Measurements from ENCODE around the gene PRPH2. TPM values are rescaled to one million over a fixed set of nuclear protein-coding genes. Genes with fewer than 3 reads are reported as not detected.

PRPH2 gene
- total and polyA plus RNA-seq, 2 donors (not counting 3 experiments of a cell fraction or from before 2014, with no cell fraction given): 0.40 to 0.46 TPM

DNA sequence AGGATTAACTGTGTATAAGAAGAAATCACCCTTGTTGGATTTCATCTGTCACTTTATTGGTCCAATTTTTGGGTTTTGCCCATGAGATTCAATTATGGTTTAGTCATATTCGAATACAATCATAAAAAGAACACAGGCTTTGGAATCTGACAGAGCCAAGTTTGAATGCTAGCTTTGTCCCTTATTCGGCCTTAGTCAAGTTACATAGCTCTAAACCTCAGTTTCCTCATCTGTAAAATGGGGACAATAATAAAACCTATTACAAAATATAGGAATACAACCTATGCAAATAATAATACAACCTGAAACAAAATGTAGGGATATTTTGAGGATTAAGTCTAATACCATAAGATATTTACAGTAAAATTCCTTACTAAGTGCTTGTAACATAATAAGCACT lies 57.7 kb downstream of the PRPH2 start:
- ChIA-PET POLR2A (no interaction called here), CTCF (interaction anchor here (1.3 to 3.8 kb wide), 2 partner anchors 11 to 61 kb away, joined by 3 to 94 read pairs; no protein-coding TSS in a partner anchor)
- H3K9me3 ChIP-seq (replicated peaks; ENCODE audit: control insufficient read depth, insufficient read depth, low read length): no peaks in the 10 kb centered on the region
- H4K20me1 ChIP-seq (replicated peaks; ENCODE audit: control insufficient read depth, extremely low read depth, insufficient read depth, low read length): no peaks in the 10 kb centered on the region
- DNase-seq (ENCODE audit: low read depth, low spot score) (no peak), FAIRE-seq (no peak)
- H3K79me2 ChIP-seq (ENCODE audit: control insufficient read depth, insufficient read depth, low read length): no peaks in the 10 kb centered on the region
- H2AFZ ChIP-seq (ENCODE audit: low read depth, low read length): no peak overlapping the region
- intact Hi-C loops (cut with micrococcal nuclease): no loop called here
- H3K4me1 ChIP-seq (ENCODE audit: control insufficient read depth, extremely low read depth, insufficient read depth, low read length): no peaks in the 10 kb centered on the region
- H3K9ac ChIP-seq (replicated peaks; ENCODE audit: extremely low read depth, insufficient read depth, low read length): no peak overlapping the region
- H3K27ac ChIP-seq (ENCODE audit: insufficient read depth, low read depth, low read length): no peak overlapping the region
- BruUV-seq (replicated peaks): no TSS peak
- TF ChIP-seq POLR2A (IDR thresholded peaks at IDR 0.05; ENCODE audit: low read depth, low read length): no peak
- TF ChIP-seq JUN (IDR thresholded peaks at IDR 0.05; ENCODE audit: borderline replicate concordance, insufficient read depth, insufficient read length, low read depth): no peak
- no peak overlapping the region for H3K4me2 ChIP-seq (ENCODE audit: insufficient read depth, low read length)
- peaks cover 20 to 25% of the 10 kb centered on the region in 2 experiments for H3K36me3 ChIP-seq (ENCODE audit: control insufficient read depth in 2 of 2, extremely low read depth in 1 of 2, insufficient read depth in 2 of 2, low read length in 2 of 2)
- H3K9me1 ChIP-seq (replicated peaks; ENCODE audit: control insufficient read depth, extremely low read depth, insufficient read depth, low read length): no peaks in the 10 kb centered on the region
- dilution Hi-C loops (cut with MboI; ENCODE audit: extremely low pct_ligation_motif_present, low sequenced_read_pairs): no loop called here
- no peak overlapping the region for H3K4me3 ChIP-seq (replicated peaks in 1 of 3; ENCODE audit: insufficient read depth in 1 of 3, low read depth in 1 of 3, low read length in 3 of 3)
- H3K27me3 ChIP-seq (ENCODE audit: control insufficient read depth in 2 of 2, insufficient read depth in 2 of 2, low read length in 2 of 2): no peaks in the 10 kb centered on the region

DNA sequence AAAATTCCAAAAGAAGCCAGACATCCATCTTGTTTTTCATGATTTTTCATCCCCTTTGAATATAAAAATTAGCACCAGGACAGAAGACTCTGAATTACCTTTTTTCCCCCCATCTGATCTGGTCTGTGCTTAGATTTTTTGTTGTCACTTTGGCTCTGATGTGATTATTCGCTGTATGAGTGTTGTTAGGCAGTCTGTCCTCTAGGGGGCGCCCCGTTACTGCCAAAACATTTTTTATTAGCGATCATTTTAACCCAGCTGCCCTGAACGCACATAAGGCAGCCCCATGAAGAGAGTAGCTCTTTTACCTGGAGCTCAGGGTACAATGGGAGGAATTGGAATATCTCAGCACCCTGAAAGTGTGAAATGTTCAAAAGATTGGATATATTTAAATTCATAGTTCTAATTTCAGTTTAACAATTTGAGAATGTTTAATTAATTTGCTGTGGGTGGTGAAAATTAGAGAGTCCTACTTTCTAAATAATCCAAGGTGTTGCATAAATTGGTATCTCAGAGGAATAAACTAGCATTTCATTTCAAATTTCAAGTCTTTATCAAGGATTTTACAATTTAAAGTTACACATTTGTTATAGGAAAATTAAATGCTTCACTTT lies 60.8 kb downstream of the PRPH2 start:
- H3K4me1 ChIP-seq (ENCODE audit: control insufficient read depth, extremely low read depth, insufficient read depth, low read length): no peaks in the 10 kb centered on the region
- H3K79me2 ChIP-seq (ENCODE audit: control insufficient read depth, insufficient read depth, low read length): no peaks in the 10 kb centered on the region
- no peak for TF ChIP-seq MAX (IDR thresholded peaks at IDR 0.05; ENCODE audit: insufficient read depth, insufficient read length)
- peak; percentile 71 to 75 for TF ChIP-seq CTCF (IDR thresholded peaks at IDR 0.05; ENCODE audit: extremely low read depth in 1 of 2, insufficient read depth in 1 of 2, low read depth in 1 of 2, low read length in 2 of 2)
- no peak overlapping the region for H3K9ac ChIP-seq (replicated peaks; ENCODE audit: extremely low read depth, insufficient read depth, low read length)
- H3K4me3 ChIP-seq (replicated peaks in 1 of 3; ENCODE audit: insufficient read depth in 1 of 3, low read depth in 1 of 3, low read length in 3 of 3): no peak overlapping the region
- ChIA-PET CTCF (interaction anchor here (0.6 to 3.8 kb wide), 39 partner anchors 8 to 268 kb away, joined by 3 to 94 read pairs (median 4); partner anchors contain the start of genes BICRAL, CNPY3, RPL7L1 and TBCC), POLR2A (interaction anchor here (1.0 kb wide), 1 partner anchor 218 kb away, joined by 3 read pairs; no protein-coding TSS in a partner anchor)
- dilution Hi-C loops (cut with MboI; ENCODE audit: extremely low pct_ligation_motif_present, low sequenced_read_pairs) (no loop called here), intact Hi-C loops (cut with micrococcal nuclease) (loop anchor here (1.0 kb wide), 4 partner anchors 65 to 482 kb away; no protein-coding TSS in a partner anchor)
- no peaks in the 10 kb centered on the region for H4K20me1 ChIP-seq (replicated peaks; ENCODE audit: control insufficient read depth, extremely low read depth, insufficient read depth, low read length)
- peaks cover 19 to 31% of the 10 kb centered on the region in 2 experiments for H3K36me3 ChIP-seq (ENCODE audit: control insufficient read depth in 2 of 2, extremely low read depth in 1 of 2, insufficient read depth in 2 of 2, low read length in 2 of 2)
- no peak overlapping the region for H2AFZ ChIP-seq (ENCODE audit: low read depth, low read length)
- H3K27ac ChIP-seq (ENCODE audit: insufficient read depth, low read depth, low read length): no peak overlapping the region
- BruUV-seq (replicated peaks): no TSS peak
- FAIRE-seq (peak; percentile 24), DNase-seq (ENCODE audit: low read depth, low spot score) (peak; percentile 73)
- no peaks in the 10 kb centered on the region for H3K27me3 ChIP-seq (ENCODE audit: control insufficient read depth in 2 of 2, insufficient read depth in 2 of 2, low read length in 2 of 2)
- H3K4me2 ChIP-seq (ENCODE audit: insufficient read depth, low read length): no peak overlapping the region
- no peaks in the 10 kb centered on the region for H3K9me3 ChIP-seq (replicated peaks; ENCODE audit: control insufficient read depth, insufficient read depth, low read length)
- no peaks in the 10 kb centered on the region for H3K9me1 ChIP-seq (replicated peaks; ENCODE audit: control insufficient read depth, extremely low read depth, insufficient read depth, low read length)

Measured in endothelial cell of umbilical vein (primary cell).